Parathyroid adenoma (tissue), 2 donors: ENCODE results near the gene BCAP29.
A peak's percentile ranks its signal among the peaks of the same experiment; 100 is the strongest.

Experiments used
- H2AFZ ChIP-seq: fragments of 300-600 bp; sonication (generic); one replicate; pipeline ENCODE4 v1.7.0; 2017; ENCODE audit warnings: antibody characterized with exemption, mild to moderate bottlenecking
- H3K27ac ChIP-seq: fragments of 300-600 bp; sonication (generic); one replicate; pipeline ENCODE4 v1.7.0; 2017
- H3K27me3 ChIP-seq: fragments of 300-600 bp; sonication (generic); one replicate; pipeline ENCODE4 v1.7.0; 2017; ENCODE audit warnings: low read length; ENCODE audit not compliant: control insufficient read depth, insufficient read depth
- H3K36me3 ChIP-seq: fragments of 300-600 bp; sonication (generic); one replicate; pipeline ENCODE4 v1.7.0; 2017; ENCODE audit warnings: low read length; ENCODE audit not compliant: control insufficient read depth, insufficient read depth
- H3K4me1 ChIP-seq: fragments of 300-600 bp; sonication (generic); one replicate; pipeline ENCODE4 v1.7.0; 2017; ENCODE audit warnings: control low read depth
- H3K4me2 ChIP-seq: fragments of 300-600 bp; sonication (generic); one replicate; pipeline ENCODE4 v1.7.0; 2017; ENCODE audit warnings: low read length
- H3K4me3 ChIP-seq: fragments of 300-600 bp; sonication (generic); one replicate; pipeline ENCODE4 v1.7.0; 2017; ENCODE audit warnings: low read depth, low read length
- H3K79me2 ChIP-seq: fragments of 300-600 bp; sonication (generic); one replicate; pipeline ENCODE4 v1.7.0; 2017; ENCODE audit warnings: control low read depth
- H3K9ac ChIP-seq: fragments of 300-600 bp; sonication (generic); one replicate; pipeline ENCODE4 v1.7.0; 2017; ENCODE audit warnings: mild to moderate bottlenecking
- H3K9me3 ChIP-seq: fragments of 300-600 bp; sonication (generic); one replicate; pipeline ENCODE4 v1.7.0; 2017; ENCODE audit warnings: low read length; ENCODE audit not compliant: control insufficient read depth
- CTCF ChIP-seq: fragments of 300-600 bp; sonication (generic); IDR thresholded peaks from one replicate; pipeline ENCODE4 v1.7.0; 2017; ENCODE audit warnings: antibody characterized with exemption, mild to moderate bottlenecking
- donor health status: primary hyperparathyroidism.

The BCAP29 gene

GRCh38 chr7:107661865-107662379 lies 81.9 kb downstream of the BCAP29 start:
- no peak overlapping the region for H3K27ac ChIP-seq
- no peak overlapping the region for H3K9ac ChIP-seq
- no peaks in the 10 kb centered on the region for H3K79me2 ChIP-seq
- peak overlapping the region; percentile 54 for H3K4me3 ChIP-seq
- H3K36me3 ChIP-seq: no peaks in the 10 kb centered on the region
- H3K27me3 ChIP-seq: no peaks in the 10 kb centered on the region
- H3K4me1 ChIP-seq: no peaks in the 10 kb centered on the region
- H2AFZ ChIP-seq: peak overlapping the region; percentile 83
- no peak for TF ChIP-seq CTCF
- H3K9me3 ChIP-seq: no peaks in the 10 kb centered on the region
- H3K4me2 ChIP-seq: peak overlapping the region; percentile 79

GRCh38 chr7:107663196-107663595 lies 83.2 kb downstream of the BCAP29 start:
- no peak for TF ChIP-seq CTCF
- no peak overlapping the region for H3K4me2 ChIP-seq
- H3K4me1 ChIP-seq: no peaks in the 10 kb centered on the region
- H3K36me3 ChIP-seq: no peaks in the 10 kb centered on the region
- H3K79me2 ChIP-seq: no peaks in the 10 kb centered on the region
- H3K9me3 ChIP-seq: no peaks in the 10 kb centered on the region
- H3K9ac ChIP-seq: no peak overlapping the region
- no peaks in the 10 kb centered on the region for H3K27me3 ChIP-seq
- no peak overlapping the region for H3K27ac ChIP-seq
- no peak overlapping the region for H2AFZ ChIP-seq
- no peak overlapping the region for H3K4me3 ChIP-seq

- no peak for TF ChIP-seq CTCF
- H3K4me3 ChIP-seq: no peak overlapping the region
These were observed 86.7 kb downstream of the BCAP29 start for GRCh38 chr7:107666790-107667189.

GRCh38 chr7:107667341-107667740 lies 87.3 kb downstream of the BCAP29 start:
- Histone ChIP-seq H3K4me3 (no peak overlapping the region), H3K27ac (no peak overlapping the region), H2AFZ (no peak overlapping the region), H3K36me3 (no peaks in the 10 kb centered on the region), H3K9ac (no peak overlapping the region), H3K4me2 (no peak overlapping the region), H3K79me2 (no peaks in the 10 kb centered on the region), H3K4me1 (no peaks in the 10 kb centered on the region), H3K27me3 (no peaks in the 10 kb centered on the region), H3K9me3 (no peaks in the 10 kb centered on the region)
- no peak for TF ChIP-seq CTCF

More at GRCh38 chr7:107666790-107667189, 86.7 kb downstream of the BCAP29 start:
- no peak overlapping the region for H3K9ac ChIP-seq
- H3K4me1 ChIP-seq: no peaks in the 10 kb centered on the region
- no peaks in the 10 kb centered on the region for H3K36me3 ChIP-seq
- no peaks in the 10 kb centered on the region for H3K9me3 ChIP-seq
- H3K27me3 ChIP-seq: no peaks in the 10 kb centered on the region
- no peak overlapping the region for H3K4me2 ChIP-seq
- no peak overlapping the region for H2AFZ ChIP-seq
- no peak overlapping the region for H3K27ac ChIP-seq
- H3K79me2 ChIP-seq: no peaks in the 10 kb centered on the region

- H2AFZ ChIP-seq: no peak overlapping the region
- H3K9me3 ChIP-seq: no peaks in the 10 kb centered on the region
- H3K27ac ChIP-seq: no peak overlapping the region
- H3K4me3 ChIP-seq: no peak overlapping the region
- no peaks in the 10 kb centered on the region for H3K79me2 ChIP-seq
- no peaks in the 10 kb centered on the region for H3K4me1 ChIP-seq
- H3K9ac ChIP-seq: no peak overlapping the region
- no peak overlapping the region for H3K4me2 ChIP-seq
- H3K27me3 ChIP-seq: no peaks in the 10 kb centered on the region
- no peaks in the 10 kb centered on the region for H3K36me3 ChIP-seq
- TF ChIP-seq CTCF: no peak
These were observed 88.2 kb downstream of the BCAP29 start for GRCh38 chr7:107668296-107668695.
